H1 (cell line): ENCODE results near the gene ARID5B. TPM values are rescaled to one million over a fixed set of nuclear protein-coding genes. Genes with fewer than 3 reads are reported as not detected.

Experiments used
- CTCF ChIA-PET: fragments of 300-600 bp; sonication (Branson Sonifier 250); formaldehyde crosslinking; loops from one replicate; lab custom pipeline; 2021; ENCODE audit not compliant: partially characterized antibody; lab: Charles Lee
- POLR2A ChIA-PET: fragments of 300-600 bp; sonication (Branson Sonifier 250); formaldehyde crosslinking; loops from one replicate; lab custom pipeline; 2021; ENCODE audit warnings: inconsistent platforms; ENCODE audit not compliant: partially characterized antibody; lab: Charles Lee
- DNase-seq, 2 experiments: peaks; one replicate each; pipeline versions ENCODE4 v3.0.0 to v3.0.0-alpha.2; 2010 to 2022; ENCODE audit warnings: low spot score in 2 of 2, low read depth in 1 of 2, mixed read lengths in 1 of 2
- FAIRE-seq: peaks from 2 replicates; lab custom pipeline; 2011; peaks lifted over from hg19 to GRCh38; lab: Jason Lieb, UNC
- H2AFZ ChIP-seq: 2 replicates; pipeline ENCODE4 v1.8.1; 2012; ENCODE audit warnings: low read length, inconsistent platforms
- H2AK5ac ChIP-seq: 2 replicates; pipeline ENCODE4 v1.6.1; 2013; ENCODE audit warnings: low read depth, low read length
- H2BK120ac ChIP-seq: replicated peaks from 2 replicates; pipeline ENCODE3; 2013; ENCODE audit warnings: low read depth, low read length, inconsistent platforms
- H2BK12ac ChIP-seq: 2 replicates; pipeline ENCODE4 v1.6.1; 2013; ENCODE audit warnings: low read depth, low read length
- H2BK15ac ChIP-seq: 2 replicates; pipeline ENCODE4 v1.6.1; 2013; ENCODE audit warnings: low read length
- H2BK20ac ChIP-seq: 2 replicates; pipeline ENCODE4 v1.6.1; 2013; ENCODE audit warnings: low read length
- H2BK5ac ChIP-seq: 2 replicates; pipeline ENCODE4 v1.6.1; 2013; ENCODE audit warnings: low read depth, low read length
- H3K14ac ChIP-seq: 2 replicates; pipeline ENCODE4 v1.6.1; 2013; ENCODE audit warnings: inconsistent platforms; ENCODE audit not compliant: insufficient read length
- H3K18ac ChIP-seq: 2 replicates; pipeline ENCODE4 v1.6.1; 2013; ENCODE audit warnings: low read length; ENCODE audit errors: extremely low read depth
- H3K23ac ChIP-seq: 2 replicates; pipeline ENCODE4 v1.6.1; 2013; ENCODE audit warnings: inconsistent platforms; ENCODE audit not compliant: insufficient read length
- H3K23me2 ChIP-seq: 2 replicates; pipeline ENCODE4 v1.6.1; 2013; ENCODE audit warnings: low read depth, low read length
- H3K27ac ChIP-seq: 2 replicates; pipeline ENCODE4 v1.6.1; 2011; ENCODE audit warnings: low read depth, low read length, inconsistent platforms
- H3K27me3 ChIP-seq, 4 experiments: replicated peaks in 1 of 4; 1 replicate in 1 of 4; 2 replicates in 3 of 4; pipeline versions ENCODE4 v1.6.1 to v1.8.1; 2011 to 2013; ENCODE audit warnings: low read length in 3 of 4, mild to moderate bottlenecking in 3 of 4, inconsistent platforms in 2 of 4, mixed read lengths in 2 of 4, moderate library complexity in 1 of 4; ENCODE audit not compliant: control insufficient read depth in 3 of 4, insufficient read depth in 3 of 4; ENCODE audit errors: extremely low read depth in 1 of 4
- H3K36me3 ChIP-seq, 4 experiments: 2 replicates each; pipeline versions ENCODE4 v1.6.1 to v1.8.1; 2011 to 2013; ENCODE audit warnings: mild to moderate bottlenecking in 4 of 4, low read length in 3 of 4, moderate library complexity in 2 of 4, control low read depth in 1 of 4, inconsistent platforms in 1 of 4; ENCODE audit not compliant: insufficient read depth in 4 of 4, control insufficient read depth in 2 of 4
- H3K4ac ChIP-seq: replicated peaks from 2 replicates; pipeline ENCODE3; 2013; ENCODE audit warnings: low read length, low read depth, mixed read lengths, inconsistent platforms; ENCODE audit not compliant: insufficient read length
- H3K4me1 ChIP-seq, 4 experiments: replicated peaks in 1 of 4; 1 replicate in 1 of 4; 2 replicates in 3 of 4; pipeline versions ENCODE4 v1.6.1 to v1.8.1; 2011 to 2013; ENCODE audit warnings: low read length in 3 of 4, inconsistent platforms in 2 of 4, mixed read lengths in 1 of 4; ENCODE audit not compliant: insufficient read depth in 4 of 4, control insufficient read depth in 3 of 4
- H3K4me2 ChIP-seq, 2 experiments: 2 replicates each; pipeline versions ENCODE4 v1.6.1 to v1.8.1; 2011 to 2013; ENCODE audit warnings: low read depth in 2 of 2, low read length in 2 of 2, control low read depth in 1 of 2, inconsistent platforms in 1 of 2, mild to moderate bottlenecking in 1 of 2; ENCODE audit not compliant: insufficient read depth in 1 of 2
- H3K4me3 ChIP-seq, 4 experiments: fragments of 200-600, 300-600 bp in 1 of 4; sonication (generic), shearing (Covaris generic), sonication (Bioruptor Twin) in 1 of 4; 2 replicates each; pipeline versions ENCODE4 v1.5.1 to v1.8.1; 2011 to 2016; ENCODE audit warnings: low read length in 4 of 4, low read depth in 3 of 4, control low read depth in 2 of 4, inconsistent platforms in 2 of 4, mild to moderate bottlenecking in 2 of 4, mixed read lengths in 1 of 4, moderate library complexity in 1 of 4; ENCODE audit not compliant: insufficient read depth in 2 of 4; ENCODE audit errors: extremely low read depth in 1 of 4
- H3K56ac ChIP-seq: replicated peaks from 2 replicates; pipeline ENCODE3; 2013; ENCODE audit warnings: low read depth, mild to moderate bottlenecking, mixed read lengths, low read length, inconsistent platforms; ENCODE audit not compliant: insufficient read length
- H3K79me1 ChIP-seq: 2 replicates; pipeline ENCODE4 v1.6.1; 2013; ENCODE audit warnings: low read depth, low read length, control low read depth
- H3K79me2 ChIP-seq, 2 experiments: 2 replicates each; pipeline versions ENCODE4 v1.6.1 to v1.8.1; 2012 to 2013; ENCODE audit warnings: low read length in 2 of 2, mild to moderate bottlenecking in 2 of 2, inconsistent platforms in 1 of 2; ENCODE audit not compliant: insufficient read depth in 2 of 2, control insufficient read depth in 1 of 2
- H3K9ac ChIP-seq, 4 experiments: replicated peaks in 1 of 4; 1 replicate in 1 of 4; 2 replicates in 3 of 4; pipeline versions ENCODE4 v1.6.1 to v1.8.1; 2011 to 2013; ENCODE audit warnings: low read depth in 3 of 4, low read length in 3 of 4, control low read depth in 2 of 4, mild to moderate bottlenecking in 2 of 4, moderate library complexity in 2 of 4, inconsistent platforms in 1 of 4; ENCODE audit errors: extremely low read depth in 1 of 4
- H3K9me3 ChIP-seq, 2 experiments: 2 replicates each; pipeline versions ENCODE4 v1.6.1 to v1.8.1; 2012 to 2013; ENCODE audit warnings: mild to moderate bottlenecking in 2 of 2, moderate library complexity in 2 of 2, control low read depth in 1 of 2, inconsistent platforms in 1 of 2, low read depth in 1 of 2, low read length in 1 of 2, mixed read lengths in 1 of 2; ENCODE audit not compliant: insufficient read depth in 2 of 2
- H4K20me1 ChIP-seq, 2 experiments: replicated peaks in 1 of 2; 2 replicates each; pipeline versions ENCODE3 to v1.8.1; 2011 to 2013; ENCODE audit warnings: inconsistent platforms in 2 of 2, low read length in 2 of 2, mild to moderate bottlenecking in 1 of 2; ENCODE audit not compliant: insufficient read depth in 2 of 2, control insufficient read depth in 1 of 2
- H4K5ac ChIP-seq: 2 replicates; pipeline ENCODE4 v1.6.1; 2013; ENCODE audit warnings: low read length, low read depth, mixed read lengths, inconsistent platforms; ENCODE audit not compliant: insufficient read length
- H4K8ac ChIP-seq: 2 replicates; pipeline ENCODE4 v1.8.0; 2013; ENCODE audit warnings: mild to moderate bottlenecking, moderate library complexity, low read length, inconsistent platforms; ENCODE audit not compliant: insufficient read depth; ENCODE audit errors: extremely low read depth
- H4K91ac ChIP-seq: replicated peaks from 2 replicates; pipeline ENCODE3; 2013; ENCODE audit warnings: low read length, mixed read lengths, inconsistent platforms; ENCODE audit not compliant: insufficient read length
- ATF3 ChIP-seq: IDR thresholded peaks from 2 replicates; pipeline ENCODE4 v1.6.1; 2011; ENCODE audit warnings: low read depth, mild to moderate bottlenecking, low read length; ENCODE audit not compliant: insufficient read depth
- BCL11A ChIP-seq, 2 experiments: IDR thresholded peaks; one replicate each; pipeline ENCODE4 v1.6.1; 2011; ENCODE audit warnings: low read depth in 2 of 2, low read length in 2 of 2, mild to moderate bottlenecking in 2 of 2
- CHD1 ChIP-seq: IDR thresholded peaks from 2 replicates; pipeline ENCODE4 v1.6.1; 2012; ENCODE audit warnings: low read depth, low read length, improper control_type of control experiment
- E2F6 ChIP-seq: IDR thresholded peaks from 2 replicates; pipeline ENCODE4 v1.6.1; 2012; ENCODE audit warnings: inconsistent platforms
- GABPA ChIP-seq: IDR thresholded peaks from 2 replicates; pipeline ENCODE4 v1.6.1; 2011; ENCODE audit warnings: mild to moderate bottlenecking, low read length, moderate library complexity, borderline replicate concordance; ENCODE audit not compliant: insufficient read depth
- HDAC6 ChIP-seq: IDR thresholded peaks from one replicate; pipeline ENCODE4 v1.7.1; 2012; ENCODE audit warnings: low read depth, mild to moderate bottlenecking, inconsistent platforms, low read length, moderate library complexity
- KDM1A ChIP-seq: fragments of 200-600, 300-600 bp; sonication (generic); IDR thresholded peaks from 2 replicates; pipeline ENCODE4 v1.7.1; 2016; ENCODE audit warnings: mild to moderate bottlenecking, low read length, borderline replicate concordance
- POLR2A ChIP-seq, 2 experiments: IDR thresholded peaks; 1 replicate in 1 of 2; 2 replicates in 1 of 2; pipeline ENCODE4 v1.6.1; 2011; ENCODE audit warnings: low read depth in 2 of 2, low read length in 2 of 2, mild to moderate bottlenecking in 2 of 2; ENCODE audit errors: control extremely low read depth in 1 of 2
- SIRT6 ChIP-seq: IDR thresholded peaks from one replicate; pipeline ENCODE4 v1.7.1; 2012; ENCODE audit warnings: low read length, inconsistent platforms
- SIX5 ChIP-seq: IDR thresholded peaks from 2 replicates; pipeline ENCODE4 v1.6.1; 2011; ENCODE audit warnings: mild to moderate bottlenecking, low read depth, low read length
- SP1 ChIP-seq: IDR thresholded peaks from 2 replicates; pipeline ENCODE4 v1.6.1; 2011; ENCODE audit warnings: low read depth, low read length
- TAF7 ChIP-seq: optimal IDR thresholded peaks from 2 replicates; pipeline ENCODE3; 2011; ENCODE audit warnings: low read depth, mild to moderate bottlenecking, inconsistent platforms, low read length, moderate library complexity, borderline replicate concordance
- WGBS, 2 experiments: shearing (Covaris generic) in 1 of 2; methylation state at CpG; one replicate each; pipeline versions ENCODE4 v1.1.6 to v1.1.7; 2013 to 2015; ENCODE audit warnings: low lambda C conversion rate in 2 of 2, mixed read lengths in 2 of 2, inconsistent platforms in 1 of 2, low coverage in 1 of 2, missing lambda C conversion rate in 1 of 2; ENCODE audit not compliant: insufficient replicate concordance in 2 of 2, insufficient coverage in 1 of 2, insufficient read length in 1 of 2; ENCODE audit errors: extremely low coverage in 1 of 2, missing lambda C conversion rate in 1 of 2; 5-methylcytosine and 5-hydroxymethylcytosine counted together
- polyA plus RNA-seq, 7 experiments: library from polyadenylated mRNA; depleted of rRNA in 3 of 7; stranded (reverse) in 5 of 7; unstranded in 2 of 7; fragments of >200 nt in 5 of 7; fragments of 200-250 nt in 2 of 7; gene quantifications; 1 replicate in 5 of 7; 2 replicates in 1 of 7; 4 replicates in 1 of 7; pipeline versions ENCODE4 v1.2.1 to v1.2.3, GENCODE V29; 2011 to 2013; ENCODE audit warnings: missing spikeins in 2 of 7, mixed read lengths in 2 of 7
- total RNA-seq: library from RNA; stranded (reverse); fragmentation: NEBNext Ultra II Directional; extraction: Animal tissue kit (Norgen Biotek cat#: 25700); gene quantifications from 2 replicates; pipeline ENCODE4 v1.2.1, GENCODE V29; 2021

ARID5B gene
- total and polyA plus RNA-seq, 2 of the 8 experiments (the other 6 are each of a cell fraction or from before 2014, with no cell fraction given): 0.21 to 1.1 TPM

- H2BK5ac ChIP-seq: no peak overlapping the region
- H4K20me1 ChIP-seq: no peaks in the 10 kb centered on the region
- no peak overlapping the region for H4K91ac ChIP-seq
- no peak overlapping the region for H3K18ac ChIP-seq
- FAIRE-seq: no peak
- H3K79me2 ChIP-seq: no peaks in the 10 kb centered on the region
- H3K79me1 ChIP-seq: no peaks in the 10 kb centered on the region
- ChIA-PET POLR2A (no interaction called here), CTCF (interaction anchor here (0.7 to 2.6 kb wide), 6 partner anchors 8 to 515 kb away, joined by 3 to 15 read pairs (median 3); no protein-coding TSS in a partner anchor)
- H3K27ac ChIP-seq: no peak overlapping the region
- no peak overlapping the region for H3K56ac ChIP-seq
- no peak overlapping the region for H2AK5ac ChIP-seq
- no peak overlapping the region for H3K4ac ChIP-seq
- no peaks in the 10 kb centered on the region for H3K9me3 ChIP-seq
- 98% methylated on average over 2 of the region's 2 CpGs; no CpG with 5 or more reads in 1 of the 2 experiments for WGBS, 2 experiments
- H2BK15ac ChIP-seq: no peak overlapping the region
- DNase-seq: no peak
- no peak overlapping the region for H3K4me3 ChIP-seq
- no peak overlapping the region for H2BK12ac ChIP-seq
- H2BK120ac ChIP-seq: no peak overlapping the region
- no peak overlapping the region for H2BK20ac ChIP-seq
- H4K5ac ChIP-seq: no peak overlapping the region
- no peak overlapping the region for H2AFZ ChIP-seq
- H3K4me2 ChIP-seq: no peak overlapping the region
- no peaks in the 10 kb centered on the region for H3K36me3 ChIP-seq
- H3K23me2 ChIP-seq: no peaks in the 10 kb centered on the region
- no peak overlapping the region for H3K23ac ChIP-seq
- H4K8ac ChIP-seq: no peak overlapping the region
- H3K27me3 ChIP-seq: no peaks in the 10 kb centered on the region
- no peak overlapping the region for H3K14ac ChIP-seq
- TF ChIP-seq SP1 (no peak), BCL11A (IDR thresholded peaks at IDR 0.05; ENCODE audit: low read depth in 2 of 2, low read length in 2 of 2) (no peak), GABPA (no peak), POLR2A (IDR thresholded peaks at IDR 0.05; ENCODE audit: control extremely low read depth in 1 of 2, low read depth in 2 of 2, low read length in 2 of 2) (no peak), KDM1A (no peak), ATF3 (no peak), HDAC6 (no peak), SIRT6 (no peak), E2F6 (no peak), CHD1 (no peak), SIX5 (no peak), TAF7 (no peak)
- no peaks in the 10 kb centered on the region for H3K4me1 ChIP-seq
- no peak overlapping the region for H3K9ac ChIP-seq
Observed at GRCh38 chr10:62029401-62029800, 127.9 kb downstream of the ARID5B start.
